Epithelial cell of prostate (primary cell): ENCODE measurements around the gene FEM1A.
"Not testable (repeated sequence)": the region's sequence is repeated elsewhere in the genome, so short reads cannot be mapped to it uniquely, and the experiment has no call there.

Source experiments
- DNase-seq: peaks from one replicate; pipeline ENCODE4 v3.0.0-alpha.2; 2011; ENCODE audit warnings: low read depth, low spot score
- H3K27ac ChIP-seq: fragments of 450-650 bp; 2 replicates; pipeline ENCODE4 v1.5.1; 2017; ENCODE audit warnings: mild to moderate bottlenecking

The FEM1A gene

DNA sequence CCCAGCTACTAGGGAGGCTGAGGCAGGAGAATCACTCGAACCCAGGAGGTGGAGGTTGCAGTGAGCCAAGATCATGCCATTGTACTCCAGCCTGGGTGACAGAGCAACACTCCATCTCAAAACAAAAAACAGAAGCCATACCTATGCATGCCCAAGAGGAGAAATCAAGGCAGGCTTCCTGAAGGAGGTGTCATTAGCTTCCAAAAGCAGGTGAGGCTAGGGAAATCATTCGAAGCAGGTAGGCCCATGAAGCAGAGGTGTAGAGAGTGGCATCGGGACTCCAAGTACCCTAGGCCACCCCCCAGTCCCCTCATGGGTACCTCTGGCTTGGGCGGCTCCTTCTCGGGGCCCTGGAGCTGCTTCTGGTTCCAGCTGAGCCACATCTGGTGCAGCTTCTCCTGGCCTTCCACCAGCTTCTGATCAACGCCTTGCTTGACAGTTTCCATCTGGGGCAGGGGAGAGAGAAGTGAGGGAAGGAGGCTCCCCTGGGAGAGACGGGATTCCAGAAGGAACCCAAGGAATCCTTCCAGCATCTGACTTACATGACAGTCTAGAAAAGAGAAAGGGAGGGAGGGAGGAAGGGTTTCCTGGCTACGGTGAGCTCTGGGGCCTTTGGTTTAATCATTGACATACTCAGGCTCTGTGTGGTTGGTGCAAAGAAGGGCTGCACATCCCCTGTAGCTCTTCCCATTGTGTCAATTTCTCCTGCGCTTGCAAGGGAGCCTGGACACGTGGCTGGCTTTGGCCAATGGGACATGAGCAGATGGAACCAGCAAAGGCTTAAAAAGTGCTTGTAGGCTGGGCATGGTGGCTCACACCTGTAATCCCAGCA, 53.0 kb downstream of the FEM1A start:
- no peak overlapping the region for H3K27ac ChIP-seq
- DNase-seq: no peak

DNA sequence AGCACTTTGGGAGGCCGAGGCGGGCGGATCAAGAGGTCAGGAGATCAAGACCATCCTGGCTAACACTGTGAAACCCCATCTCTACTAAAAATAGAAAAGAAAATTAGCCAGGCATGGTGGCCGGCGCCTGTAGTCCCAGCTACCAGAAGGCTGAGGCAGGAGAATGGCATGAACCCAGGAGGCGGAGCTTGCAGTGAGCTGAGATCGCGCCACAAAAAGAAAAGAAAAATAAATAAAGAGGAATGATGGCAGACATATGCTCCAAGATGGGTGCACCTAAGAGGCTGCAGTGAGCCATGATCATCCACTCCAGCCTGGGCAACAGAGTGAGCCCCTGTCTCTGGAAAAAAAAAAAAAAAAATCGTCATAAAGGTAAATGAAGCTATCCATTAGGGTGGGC, 54.4 kb downstream of the FEM1A start:
- not testable (repeated sequence) for DNase-seq, H3K27ac ChIP-seq

DNA sequence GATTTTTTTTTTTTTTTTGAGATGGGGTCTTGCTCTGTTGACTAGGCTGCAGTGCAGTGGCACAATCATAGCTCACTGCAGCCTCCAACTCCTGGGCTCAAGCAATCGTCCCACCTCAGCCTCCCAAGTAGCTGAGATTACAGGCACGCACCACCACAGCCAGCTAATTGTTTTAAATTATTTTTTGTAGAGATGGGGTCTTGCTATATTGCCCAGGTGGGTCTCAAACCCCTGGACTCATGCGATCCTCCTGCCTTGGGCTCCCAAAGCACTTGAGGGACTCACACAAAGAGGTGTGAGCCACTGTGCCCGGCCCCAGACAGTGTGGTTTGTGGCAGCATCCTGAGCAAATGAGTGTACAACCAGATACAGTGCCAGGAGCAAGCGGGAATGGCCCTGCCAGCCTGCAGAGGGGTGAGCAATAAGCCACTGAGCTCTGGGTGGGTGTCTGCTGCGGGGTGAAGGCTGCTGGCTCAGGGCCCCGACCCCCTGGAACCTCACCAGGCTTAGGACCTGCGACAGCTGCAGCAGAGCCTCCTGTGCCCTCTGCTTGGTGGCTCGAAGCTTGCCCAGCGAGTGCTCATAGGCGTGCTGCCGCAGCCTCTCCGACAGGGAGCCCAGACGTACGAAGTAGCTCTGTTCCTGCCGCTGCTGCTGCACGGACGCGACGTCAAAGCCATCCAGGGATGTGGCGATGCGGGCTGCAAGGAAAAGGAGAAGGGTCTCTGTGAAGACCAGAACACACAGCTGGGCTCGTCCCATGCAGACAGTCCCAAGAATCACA, 55.8 kb downstream of the FEM1A start:
- H3K27ac ChIP-seq: no peak overlapping the region
- no peak for DNase-seq

DNA sequence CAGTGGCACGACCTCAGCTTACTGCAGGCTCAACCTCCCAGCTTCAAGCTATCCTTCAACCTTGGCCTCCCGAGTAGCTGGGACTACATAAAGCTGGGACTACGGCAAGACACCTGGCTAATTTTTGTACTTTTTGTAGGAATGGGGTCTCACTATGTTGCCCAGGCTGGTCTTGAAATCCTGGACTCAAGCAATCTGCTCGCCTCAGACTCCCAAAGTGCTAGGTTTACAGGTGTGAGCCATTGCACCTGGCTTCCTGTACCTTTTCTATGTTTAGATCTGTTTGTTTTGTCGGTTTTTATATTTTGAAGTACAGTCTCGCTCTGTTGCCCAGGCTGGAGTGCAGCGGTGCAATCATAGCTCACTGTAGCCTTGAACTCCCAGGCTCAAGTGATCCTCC, 57.5 kb downstream of the FEM1A start:
- DNase-seq: no peak
- H3K27ac ChIP-seq: no peak overlapping the region
